Esophagus squamous epithelium (tissue), 5 donors: Measurements from ENCODE around the gene BTG4. TPM values are rescaled to one million over a fixed set of nuclear protein-coding genes. Genes with fewer than 3 reads are reported as not detected.

Experiments
- DNase-seq: peaks from one replicate; lab custom pipeline; 2025; lab: John Stamatoyannopoulos, UW
- H3K27ac ChIP-seq, 4 donors: fragments of 200-600 bp; sonication (generic); one replicate each; pipeline ENCODE4 v1.5.1; 2016 to 2019; ENCODE audit warnings: mild to moderate bottlenecking in 1 of 4
- H3K27me3 ChIP-seq, 4 donors: fragments of 200-600 bp; sonication (generic); 1 replicate in 3 of 4; 2 replicates in 1 of 4; pipeline versions ENCODE4 v1.5.1 to v1.6.0; 2017 to 2021; ENCODE audit warnings: antibody characterized with exemption in 1 of 4
- H3K36me3 ChIP-seq, 3 donors: fragments of 200-600 bp; sonication (generic); one replicate each; pipeline ENCODE4 v1.5.1; 2016 to 2019
- H3K4me1 ChIP-seq, 3 donors: fragments of 200-600 bp; sonication (generic); one replicate each; pipeline ENCODE4 v1.5.1; 2017 to 2019
- H3K4me3 ChIP-seq, 4 donors: fragments of 200-600 bp; sonication (generic); 1 replicate in 3 of 4; 2 replicates in 1 of 4; pipeline ENCODE4 v1.5.1; 2016 to 2019; ENCODE audit warnings: mild to moderate bottlenecking in 2 of 4, moderate library complexity in 1 of 4
- H3K9me3 ChIP-seq, 3 donors: fragments of 200-600 bp; sonication (generic); one replicate each; pipeline ENCODE4 v1.5.1; 2016 to 2019
- POLR2A ChIP-seq, 4 donors: fragments of 450-650 bp; IDR thresholded peaks; one replicate each; pipeline ENCODE4 v1.6.1; 2017; ENCODE audit warnings: antibody characterized with exemption in 4 of 4, mild to moderate bottlenecking in 4 of 4, moderate library complexity in 3 of 4
- WGBS, 2 donors: methylation state at CpG; one replicate each; pipeline ENCODE4 v1.1.5; 2018; 5-methylcytosine and 5-hydroxymethylcytosine counted together
- intact Hi-C: fragments of 100-400 bp; cut with DNase I; formaldehyde crosslinking; loops from one replicate; pipeline ENCODE4 v1.15.0; 2022
- total RNA-seq, 4 donors: library from RNA; depleted of rRNA; stranded (reverse); fragments of >200 nt; gene quantifications; one replicate each; pipeline ENCODE4 v1.1.0, GENCODE V29; 2016
- TF ChIP-seq, protein P1 (sequence below), 6 experiments: fragments of 450-650 bp in 4 of 6; fragments of 200-600 bp in 2 of 6; sonication (generic) in 2 of 6; IDR thresholded peaks; one replicate each; pipeline ENCODE4 v1.5.1; 2016 to 2019; ENCODE audit warnings: antibody characterized with exemption in 6 of 6, mild to moderate bottlenecking in 4 of 6, moderate library complexity in 4 of 6
- donor health status: DM: yes; HTN: yes; CAD: no.

BTG4 gene
- total RNA-seq, 4 donors from 2014 or later: not detected

DNA sequence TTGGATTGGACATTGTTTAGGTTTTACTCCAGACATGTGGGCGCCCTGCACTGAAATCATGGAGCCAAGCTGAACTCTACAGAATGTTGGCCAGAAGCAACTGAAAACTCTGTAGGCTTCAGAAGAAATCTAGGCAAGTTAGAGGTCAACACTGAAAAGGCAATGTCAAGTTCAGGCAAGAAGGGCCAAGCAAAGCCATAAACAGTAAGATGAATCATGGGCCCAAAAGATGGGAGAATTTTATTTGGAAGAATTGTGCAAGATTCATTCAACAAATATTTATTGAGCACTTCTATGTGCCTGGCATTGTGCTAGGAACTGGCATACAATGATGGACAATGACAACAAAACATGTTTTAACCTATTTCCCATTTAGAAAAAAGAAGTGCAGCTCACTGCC, 13.3 kb upstream of the BTG4 start:
- Histone ChIP-seq H3K9me3 (no peaks in the 10 kb centered on the region), H3K27me3 (no peaks in the 10 kb centered on the region), H3K4me1 (peaks cover 0 to 4% (median 0%) of the 10 kb centered on the region in 3 donors), H3K4me3 (no peak overlapping the region), H3K27ac (no peak overlapping the region), H3K36me3 (no peaks in the 10 kb centered on the region)
- 60 to 67% methylated on average over 1 of the region's 1 CpG for WGBS, 2 donors
- intact Hi-C loops: no loop called here
- no peak for DNase-seq
- no peak for TF ChIP-seq POLR2A (IDR thresholded peaks at IDR 0.05)
- TF ChIP-seq, protein P1, sequence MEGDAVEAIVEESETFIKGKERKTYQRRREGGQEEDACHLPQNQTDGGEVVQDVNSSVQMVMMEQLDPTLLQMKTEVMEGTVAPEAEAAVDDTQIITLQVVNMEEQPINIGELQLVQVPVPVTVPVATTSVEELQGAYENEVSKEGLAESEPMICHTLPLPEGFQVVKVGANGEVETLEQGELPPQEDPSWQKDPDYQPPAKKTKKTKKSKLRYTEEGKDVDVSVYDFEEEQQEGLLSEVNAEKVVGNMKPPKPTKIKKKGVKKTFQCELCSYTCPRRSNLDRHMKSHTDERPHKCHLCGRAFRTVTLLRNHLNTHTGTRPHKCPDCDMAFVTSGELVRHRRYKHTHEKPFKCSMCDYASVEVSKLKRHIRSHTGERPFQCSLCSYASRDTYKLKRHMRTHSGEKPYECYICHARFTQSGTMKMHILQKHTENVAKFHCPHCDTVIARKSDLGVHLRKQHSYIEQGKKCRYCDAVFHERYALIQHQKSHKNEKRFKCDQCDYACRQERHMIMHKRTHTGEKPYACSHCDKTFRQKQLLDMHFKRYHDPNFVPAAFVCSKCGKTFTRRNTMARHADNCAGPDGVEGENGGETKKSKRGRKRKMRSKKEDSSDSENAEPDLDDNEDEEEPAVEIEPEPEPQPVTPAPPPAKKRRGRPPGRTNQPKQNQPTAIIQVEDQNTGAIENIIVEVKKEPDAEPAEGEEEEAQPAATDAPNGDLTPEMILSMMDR (IDR thresholded peaks at IDR 0.05): no peak

DNA sequence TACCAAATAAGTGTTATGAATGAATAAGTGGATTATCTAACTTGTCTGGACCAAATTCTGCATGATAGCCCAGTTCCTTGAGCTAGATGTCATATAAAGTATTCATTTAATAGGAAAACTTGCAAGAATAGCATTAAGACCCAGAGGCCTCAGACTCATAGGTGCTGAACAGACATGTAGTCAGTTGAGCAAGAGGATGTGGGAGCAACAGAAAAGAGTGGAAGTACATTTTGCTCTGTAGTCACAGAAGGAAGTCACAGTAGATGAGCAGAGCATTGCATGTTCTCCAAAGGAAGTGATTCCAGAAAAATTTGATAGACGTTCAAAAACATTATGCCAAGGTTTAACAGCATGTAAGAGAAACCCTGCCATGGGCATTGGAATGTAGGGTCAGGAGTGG, 11.9 kb upstream of the BTG4 start:
- WGBS, 2 donors: 33 to 45% methylated on average over 1 of the region's 1 CpG
- H3K27me3 ChIP-seq: no peaks in the 10 kb centered on the region
- TF ChIP-seq, protein P1 (IDR thresholded peaks at IDR 0.05): no peak
- no peak for TF ChIP-seq POLR2A (IDR thresholded peaks at IDR 0.05)
- no peak for DNase-seq
- H3K4me1 ChIP-seq: peaks cover 0 to 4% (median 0%) of the 10 kb centered on the region in 3 donors
- H3K36me3 ChIP-seq: no peaks in the 10 kb centered on the region
- no peaks in the 10 kb centered on the region for H3K9me3 ChIP-seq
- no peak overlapping the region for H3K4me3 ChIP-seq
- H3K27ac ChIP-seq: no peak overlapping the region
- intact Hi-C loops: no loop called here

DNA sequence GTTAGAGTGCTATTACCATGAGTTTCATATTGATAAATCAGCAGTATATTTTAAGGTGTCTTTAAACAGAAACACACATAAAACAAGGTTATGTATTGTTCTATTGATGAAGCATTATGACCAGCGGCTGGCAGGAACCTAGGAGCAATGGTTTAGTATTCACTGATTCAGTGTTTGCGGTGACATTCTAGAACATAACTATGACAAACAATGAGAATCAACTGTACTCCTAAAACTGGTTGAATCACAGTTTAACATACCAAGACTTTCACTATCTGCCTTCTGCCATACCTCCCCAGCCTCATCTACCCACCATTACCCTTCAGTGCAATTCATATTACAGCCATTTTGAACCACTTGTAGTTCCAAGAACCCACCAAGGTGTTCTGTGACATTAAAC, 11.2 kb upstream of the BTG4 start:
- TF ChIP-seq POLR2A (IDR thresholded peaks at IDR 0.05): no peak
- TF ChIP-seq, protein P1 (IDR thresholded peaks at IDR 0.05): no peak
- H3K27me3 ChIP-seq: no peaks in the 10 kb centered on the region
- H3K4me3 ChIP-seq: no peak overlapping the region
- 80 to 95% methylated on average over 2 of the region's 2 CpGs for WGBS, 2 donors
- H3K27ac ChIP-seq: no peak overlapping the region
- peaks cover 0 to 4% (median 0%) of the 10 kb centered on the region in 3 donors for H3K4me1 ChIP-seq
- DNase-seq: no peak
- intact Hi-C loops: no loop called here
- H3K9me3 ChIP-seq: no peaks in the 10 kb centered on the region
- no peaks in the 10 kb centered on the region for H3K36me3 ChIP-seq

DNA sequence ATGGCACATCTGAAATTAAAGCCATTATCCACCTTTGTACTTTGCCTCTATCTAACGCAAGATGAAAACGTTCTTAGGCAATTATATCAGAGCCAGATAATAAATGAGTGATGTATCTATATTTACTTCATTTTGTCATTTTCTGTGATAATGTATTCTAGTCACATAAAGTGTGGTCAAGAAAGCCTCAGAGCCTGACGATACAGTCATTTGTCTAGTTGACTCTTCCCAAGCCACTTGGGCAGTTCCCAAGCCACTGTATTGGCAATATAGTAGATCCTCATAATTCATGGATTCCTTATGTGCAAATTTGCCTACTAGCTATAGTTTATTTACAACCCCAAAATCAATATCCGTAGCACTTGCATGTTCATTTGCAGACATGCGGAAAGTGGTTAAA, 10.2 kb upstream of the BTG4 start:
- 87 to 94% methylated on average over 5 of the region's 5 CpGs for WGBS, 2 donors
- TF ChIP-seq, protein P1 (IDR thresholded peaks at IDR 0.05): no peak
- no peak for TF ChIP-seq POLR2A (IDR thresholded peaks at IDR 0.05)
- Histone ChIP-seq H3K36me3 (no peaks in the 10 kb centered on the region), H3K4me1 (peaks cover 0 to 4% (median 0%) of the 10 kb centered on the region in 3 donors), H3K9me3 (no peaks in the 10 kb centered on the region), H3K4me3 (no peak overlapping the region), H3K27me3 (no peaks in the 10 kb centered on the region), H3K27ac (no peak overlapping the region)
- intact Hi-C loops: no loop called here
- DNase-seq: no peak

DNA sequence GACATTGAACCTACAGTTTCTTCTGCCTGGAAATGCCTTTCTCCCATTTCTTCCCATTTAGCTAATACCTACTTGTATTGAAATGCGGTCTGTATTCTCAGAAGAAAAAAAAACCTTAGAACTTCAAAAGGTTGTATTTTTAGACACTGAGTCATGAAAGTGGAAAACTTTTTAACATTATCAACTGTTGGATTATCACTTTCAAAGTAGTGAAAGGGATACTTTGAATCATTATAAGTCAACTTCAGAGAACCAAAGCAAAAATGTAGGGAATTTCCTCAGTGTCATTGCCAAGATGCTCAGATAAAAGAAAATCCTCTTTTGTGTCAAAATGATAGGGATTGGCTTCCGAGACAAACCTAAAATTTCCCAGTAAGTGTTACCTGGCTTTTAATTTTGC, 8.9 kb upstream of the BTG4 start:
- H3K27ac ChIP-seq: no peak overlapping the region
- H3K9me3 ChIP-seq: no peaks in the 10 kb centered on the region
- intact Hi-C loops: no loop called here
- 17 to 24% methylated on average over 2 of the region's 2 CpGs for WGBS, 2 donors
- DNase-seq: no peak
- no peaks in the 10 kb centered on the region for H3K27me3 ChIP-seq
- peaks cover 0 to 4% (median 0%) of the 10 kb centered on the region in 3 donors for H3K4me1 ChIP-seq
- H3K36me3 ChIP-seq: no peaks in the 10 kb centered on the region
- TF ChIP-seq, protein P1 (IDR thresholded peaks at IDR 0.05): no peak
- TF ChIP-seq POLR2A (IDR thresholded peaks at IDR 0.05): no peak
- H3K4me3 ChIP-seq: no peak overlapping the region
